H1 (cell line): Measurements from ENCODE around the gene TMEM150A. TPM values are rescaled to one million over a fixed set of nuclear protein-coding genes. Genes with fewer than 3 reads are reported as not detected.
A peak's percentile ranks its signal among the peaks of the same experiment; 100 is the strongest.
"Not testable (repeated sequence)": the region's sequence is repeated elsewhere in the genome, so short reads cannot be mapped to it uniquely, and the experiment has no call there.

Experiments used
- CTCF ChIA-PET: fragments of 300-600 bp; sonication (Branson Sonifier 250); formaldehyde crosslinking; loops from one replicate; lab custom pipeline; 2021; ENCODE audit not compliant: partially characterized antibody; lab: Charles Lee
- POLR2A ChIA-PET: fragments of 300-600 bp; sonication (Branson Sonifier 250); formaldehyde crosslinking; loops from one replicate; lab custom pipeline; 2021; ENCODE audit warnings: inconsistent platforms; ENCODE audit not compliant: partially characterized antibody; lab: Charles Lee
- DNase-seq, 2 experiments: peaks; one replicate each; pipeline versions ENCODE4 v3.0.0 to v3.0.0-alpha.2; 2010 to 2022; ENCODE audit warnings: low spot score in 2 of 2, low read depth in 1 of 2, mixed read lengths in 1 of 2
- FAIRE-seq: peaks from 2 replicates; lab custom pipeline; 2011; peaks lifted over from hg19 to GRCh38; lab: Jason Lieb, UNC
- H2AFZ ChIP-seq: 2 replicates; pipeline ENCODE4 v1.8.1; 2012; ENCODE audit warnings: low read length, inconsistent platforms
- H2AK5ac ChIP-seq: 2 replicates; pipeline ENCODE4 v1.6.1; 2013; ENCODE audit warnings: low read depth, low read length
- H2BK120ac ChIP-seq: replicated peaks from 2 replicates; pipeline ENCODE3; 2013; ENCODE audit warnings: low read depth, low read length, inconsistent platforms
- H2BK12ac ChIP-seq: 2 replicates; pipeline ENCODE4 v1.6.1; 2013; ENCODE audit warnings: low read depth, low read length
- H2BK15ac ChIP-seq: 2 replicates; pipeline ENCODE4 v1.6.1; 2013; ENCODE audit warnings: low read length
- H2BK20ac ChIP-seq: 2 replicates; pipeline ENCODE4 v1.6.1; 2013; ENCODE audit warnings: low read length
- H2BK5ac ChIP-seq: 2 replicates; pipeline ENCODE4 v1.6.1; 2013; ENCODE audit warnings: low read depth, low read length
- H3K14ac ChIP-seq: 2 replicates; pipeline ENCODE4 v1.6.1; 2013; ENCODE audit warnings: inconsistent platforms; ENCODE audit not compliant: insufficient read length
- H3K18ac ChIP-seq: 2 replicates; pipeline ENCODE4 v1.6.1; 2013; ENCODE audit warnings: low read length; ENCODE audit errors: extremely low read depth
- H3K23ac ChIP-seq: 2 replicates; pipeline ENCODE4 v1.6.1; 2013; ENCODE audit warnings: inconsistent platforms; ENCODE audit not compliant: insufficient read length
- H3K23me2 ChIP-seq: 2 replicates; pipeline ENCODE4 v1.6.1; 2013; ENCODE audit warnings: low read depth, low read length
- H3K27ac ChIP-seq: 2 replicates; pipeline ENCODE4 v1.6.1; 2011; ENCODE audit warnings: low read depth, low read length, inconsistent platforms
- H3K27me3 ChIP-seq, 4 experiments: replicated peaks in 1 of 4; 1 replicate in 1 of 4; 2 replicates in 3 of 4; pipeline versions ENCODE4 v1.6.1 to v1.8.1; 2011 to 2013; ENCODE audit warnings: low read length in 3 of 4, mild to moderate bottlenecking in 3 of 4, inconsistent platforms in 2 of 4, mixed read lengths in 2 of 4, moderate library complexity in 1 of 4; ENCODE audit not compliant: control insufficient read depth in 3 of 4, insufficient read depth in 3 of 4; ENCODE audit errors: extremely low read depth in 1 of 4
- H3K36me3 ChIP-seq, 4 experiments: 2 replicates each; pipeline versions ENCODE4 v1.6.1 to v1.8.1; 2011 to 2013; ENCODE audit warnings: mild to moderate bottlenecking in 4 of 4, low read length in 3 of 4, moderate library complexity in 2 of 4, control low read depth in 1 of 4, inconsistent platforms in 1 of 4; ENCODE audit not compliant: insufficient read depth in 4 of 4, control insufficient read depth in 2 of 4
- H3K4ac ChIP-seq: replicated peaks from 2 replicates; pipeline ENCODE3; 2013; ENCODE audit warnings: low read length, low read depth, mixed read lengths, inconsistent platforms; ENCODE audit not compliant: insufficient read length
- H3K4me1 ChIP-seq, 4 experiments: replicated peaks in 1 of 4; 1 replicate in 1 of 4; 2 replicates in 3 of 4; pipeline versions ENCODE4 v1.6.1 to v1.8.1; 2011 to 2013; ENCODE audit warnings: low read length in 3 of 4, inconsistent platforms in 2 of 4, mixed read lengths in 1 of 4; ENCODE audit not compliant: insufficient read depth in 4 of 4, control insufficient read depth in 3 of 4
- H3K4me2 ChIP-seq, 2 experiments: 2 replicates each; pipeline versions ENCODE4 v1.6.1 to v1.8.1; 2011 to 2013; ENCODE audit warnings: low read depth in 2 of 2, low read length in 2 of 2, control low read depth in 1 of 2, inconsistent platforms in 1 of 2, mild to moderate bottlenecking in 1 of 2; ENCODE audit not compliant: insufficient read depth in 1 of 2
- H3K4me3 ChIP-seq, 4 experiments: fragments of 200-600, 300-600 bp in 1 of 4; sonication (generic), shearing (Covaris generic), sonication (Bioruptor Twin) in 1 of 4; 2 replicates each; pipeline versions ENCODE4 v1.5.1 to v1.8.1; 2011 to 2016; ENCODE audit warnings: low read length in 4 of 4, low read depth in 3 of 4, control low read depth in 2 of 4, inconsistent platforms in 2 of 4, mild to moderate bottlenecking in 2 of 4, mixed read lengths in 1 of 4, moderate library complexity in 1 of 4; ENCODE audit not compliant: insufficient read depth in 2 of 4; ENCODE audit errors: extremely low read depth in 1 of 4
- H3K56ac ChIP-seq: replicated peaks from 2 replicates; pipeline ENCODE3; 2013; ENCODE audit warnings: low read depth, mild to moderate bottlenecking, mixed read lengths, low read length, inconsistent platforms; ENCODE audit not compliant: insufficient read length
- H3K79me1 ChIP-seq: 2 replicates; pipeline ENCODE4 v1.6.1; 2013; ENCODE audit warnings: low read depth, low read length, control low read depth
- H3K79me2 ChIP-seq, 2 experiments: 2 replicates each; pipeline versions ENCODE4 v1.6.1 to v1.8.1; 2012 to 2013; ENCODE audit warnings: low read length in 2 of 2, mild to moderate bottlenecking in 2 of 2, inconsistent platforms in 1 of 2; ENCODE audit not compliant: insufficient read depth in 2 of 2, control insufficient read depth in 1 of 2
- H3K9ac ChIP-seq, 4 experiments: replicated peaks in 1 of 4; 1 replicate in 1 of 4; 2 replicates in 3 of 4; pipeline versions ENCODE4 v1.6.1 to v1.8.1; 2011 to 2013; ENCODE audit warnings: low read depth in 3 of 4, low read length in 3 of 4, control low read depth in 2 of 4, mild to moderate bottlenecking in 2 of 4, moderate library complexity in 2 of 4, inconsistent platforms in 1 of 4; ENCODE audit errors: extremely low read depth in 1 of 4
- H3K9me3 ChIP-seq, 2 experiments: 2 replicates each; pipeline versions ENCODE4 v1.6.1 to v1.8.1; 2012 to 2013; ENCODE audit warnings: mild to moderate bottlenecking in 2 of 2, moderate library complexity in 2 of 2, control low read depth in 1 of 2, inconsistent platforms in 1 of 2, low read depth in 1 of 2, low read length in 1 of 2, mixed read lengths in 1 of 2; ENCODE audit not compliant: insufficient read depth in 2 of 2
- H4K20me1 ChIP-seq, 2 experiments: replicated peaks in 1 of 2; 2 replicates each; pipeline versions ENCODE3 to v1.8.1; 2011 to 2013; ENCODE audit warnings: inconsistent platforms in 2 of 2, low read length in 2 of 2, mild to moderate bottlenecking in 1 of 2; ENCODE audit not compliant: insufficient read depth in 2 of 2, control insufficient read depth in 1 of 2
- H4K5ac ChIP-seq: 2 replicates; pipeline ENCODE4 v1.6.1; 2013; ENCODE audit warnings: low read length, low read depth, mixed read lengths, inconsistent platforms; ENCODE audit not compliant: insufficient read length
- H4K8ac ChIP-seq: 2 replicates; pipeline ENCODE4 v1.8.0; 2013; ENCODE audit warnings: mild to moderate bottlenecking, moderate library complexity, low read length, inconsistent platforms; ENCODE audit not compliant: insufficient read depth; ENCODE audit errors: extremely low read depth
- H4K91ac ChIP-seq: replicated peaks from 2 replicates; pipeline ENCODE3; 2013; ENCODE audit warnings: low read length, mixed read lengths, inconsistent platforms; ENCODE audit not compliant: insufficient read length
- WGBS, 2 experiments: shearing (Covaris generic) in 1 of 2; methylation state at CpG; one replicate each; pipeline versions ENCODE4 v1.1.6 to v1.1.7; 2013 to 2015; ENCODE audit warnings: low lambda C conversion rate in 2 of 2, mixed read lengths in 2 of 2, inconsistent platforms in 1 of 2, low coverage in 1 of 2, missing lambda C conversion rate in 1 of 2; ENCODE audit not compliant: insufficient replicate concordance in 2 of 2, insufficient coverage in 1 of 2, insufficient read length in 1 of 2; ENCODE audit errors: extremely low coverage in 1 of 2, missing lambda C conversion rate in 1 of 2; 5-methylcytosine and 5-hydroxymethylcytosine counted together
- polyA plus RNA-seq, 7 experiments: library from polyadenylated mRNA; depleted of rRNA in 3 of 7; stranded (reverse) in 5 of 7; unstranded in 2 of 7; fragments of >200 nt in 5 of 7; fragments of 200-250 nt in 2 of 7; gene quantifications; 1 replicate in 5 of 7; 2 replicates in 1 of 7; 4 replicates in 1 of 7; pipeline versions ENCODE4 v1.2.1 to v1.2.3, GENCODE V29; 2011 to 2013; ENCODE audit warnings: missing spikeins in 2 of 7, mixed read lengths in 2 of 7
- total RNA-seq: library from RNA; stranded (reverse); fragmentation: NEBNext Ultra II Directional; extraction: Animal tissue kit (Norgen Biotek cat#: 25700); gene quantifications from 2 replicates; pipeline ENCODE4 v1.2.1, GENCODE V29; 2021

TMEM150A gene
- total and polyA plus RNA-seq, 2 of the 8 experiments (the other 6 are each of a cell fraction or from before 2014, with no cell fraction given), result 19.8 to 29.9 TPM

- not testable (repeated sequence) for FAIRE-seq, H3K23ac ChIP-seq, H3K79me1 ChIP-seq, H4K8ac ChIP-seq, H2BK5ac ChIP-seq, H3K18ac ChIP-seq, H2BK20ac ChIP-seq, H4K5ac ChIP-seq, H3K27ac ChIP-seq, H3K9me3 ChIP-seq, H3K4ac ChIP-seq, H2AFZ ChIP-seq, H2AK5ac ChIP-seq, H4K91ac ChIP-seq, H3K56ac ChIP-seq, H3K23me2 ChIP-seq, H2BK15ac ChIP-seq, H2BK120ac ChIP-seq, DNase-seq, H2BK12ac ChIP-seq, H3K4me1 ChIP-seq, H3K27me3 ChIP-seq, H3K14ac ChIP-seq, H4K20me1 ChIP-seq
- Histone ChIP-seq H3K36me3 (peaks cover 13 to 41% (median 21%) of the 10 kb centered on the region in 4 experiments), H3K4me3 (peak overlapping the region in 2 of 4 experiments; percentile 96 to 97; a peak in 2 of 8 replicates), H3K9ac (peak overlapping the region in 1 of 4 experiments; percentile 48; a peak in 2 of 7 replicates), H3K4me2 (peak overlapping the region; percentile 75 to 88; a peak in 3 of 4 replicates), H3K79me2 (peaks cover 11 to 33% of the 10 kb centered on the region in 2 experiments)
- ChIA-PET CTCF (interaction anchor here (2.0 kb wide), 1 partner anchor 20 kb away, joined by 5 read pairs; no protein-coding TSS in a partner anchor), POLR2A (interaction anchor here (0.7 to 7.9 kb wide), 7 partner anchors 8 to 198 kb away, joined by 3 to 95 read pairs (median 4); partner anchors contain the start of genes MAT2A and TMEM150A)
- 96% methylated on average over 4 of the region's 5 CpGs; no CpG with 5 or more reads in 1 of the 2 experiments for WGBS, 2 experiments
These were observed 15.2 kb upstream of the TMEM150A start for GRCh38 chr2:85617723-85618122.
